Measurements from ENCODE around the gene GHSR.

Gene GHSR, protein sequence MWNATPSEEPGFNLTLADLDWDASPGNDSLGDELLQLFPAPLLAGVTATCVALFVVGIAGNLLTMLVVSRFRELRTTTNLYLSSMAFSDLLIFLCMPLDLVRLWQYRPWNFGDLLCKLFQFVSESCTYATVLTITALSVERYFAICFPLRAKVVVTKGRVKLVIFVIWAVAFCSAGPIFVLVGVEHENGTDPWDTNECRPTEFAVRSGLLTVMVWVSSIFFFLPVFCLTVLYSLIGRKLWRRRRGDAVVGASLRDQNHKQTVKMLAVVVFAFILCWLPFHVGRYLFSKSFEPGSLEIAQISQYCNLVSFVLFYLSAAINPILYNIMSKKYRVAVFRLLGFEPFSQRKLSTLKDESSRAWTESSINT

DNA sequence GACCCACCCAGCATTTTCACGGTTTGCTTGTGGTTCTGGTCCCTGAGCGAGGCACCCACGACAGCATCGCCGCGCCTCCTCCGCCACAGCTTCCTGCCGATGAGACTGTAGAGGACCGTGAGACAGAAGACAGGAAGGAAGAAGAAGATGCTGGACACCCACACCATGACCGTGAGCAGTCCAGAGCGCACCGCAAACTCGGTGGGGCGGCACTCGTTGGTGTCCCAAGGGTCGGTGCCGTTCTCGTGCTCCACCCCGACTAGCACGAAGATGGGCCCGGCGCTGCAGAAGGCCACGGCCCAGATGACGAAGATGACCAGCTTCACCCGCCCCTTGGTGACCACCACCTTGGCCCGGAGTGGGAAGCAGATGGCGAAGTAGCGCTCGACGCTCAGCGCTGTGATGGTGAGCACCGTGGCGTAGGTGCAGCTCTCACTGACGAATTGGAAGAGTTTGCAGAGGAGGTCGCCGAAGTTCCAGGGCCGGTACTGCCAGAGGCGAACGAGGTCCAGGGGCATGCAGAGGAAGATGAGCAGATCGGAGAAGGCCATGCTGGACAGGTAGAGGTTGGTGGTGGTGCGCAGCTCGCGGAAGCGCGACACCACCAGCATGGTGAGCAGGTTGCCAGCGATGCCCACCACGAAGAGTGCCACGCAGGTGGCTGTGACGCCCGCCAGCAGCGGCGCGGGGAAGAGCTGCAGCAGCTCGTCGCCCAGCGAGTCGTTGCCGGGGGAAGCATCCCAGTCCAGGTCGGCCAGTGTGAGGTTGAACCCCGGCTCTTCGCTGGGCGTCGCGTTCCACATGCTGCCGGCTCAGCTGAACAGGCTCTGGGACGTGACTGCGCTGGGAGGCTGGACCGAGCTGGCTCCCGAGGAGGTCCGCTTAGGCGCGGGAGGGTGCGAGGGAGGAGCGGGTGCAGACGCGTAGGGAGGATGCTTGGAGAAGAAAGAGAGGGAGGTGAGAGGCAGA lies at the start of gene GHSR:
TSS of gene GHSR (minus strand) at position 846 of the 969 bp plus-strand sequence. CDS start at position 803, 43 bp downstream.
- no peak for DNase-seq

DNA sequence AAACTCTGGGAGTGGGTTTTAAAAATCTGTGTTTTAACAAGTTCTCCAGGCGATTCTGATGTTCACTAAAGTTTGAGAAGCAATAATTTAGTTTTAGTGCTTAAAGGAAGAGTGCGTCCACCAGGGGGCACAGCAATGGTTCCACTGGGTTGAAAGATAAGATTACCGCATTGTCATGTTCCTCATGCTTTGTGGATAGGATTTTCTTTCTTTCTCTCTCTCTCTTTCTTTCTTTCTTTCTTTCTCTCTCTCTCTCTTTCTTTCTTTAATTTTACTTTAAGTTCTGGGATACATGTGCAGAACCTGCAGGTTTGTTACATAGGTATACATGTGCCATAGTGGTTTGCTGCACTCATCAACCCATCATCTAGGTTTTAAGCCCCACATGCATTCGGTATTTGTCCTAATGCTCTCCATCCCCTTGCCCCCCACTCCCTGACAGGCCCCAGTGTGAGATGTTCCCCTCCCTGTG lies 42.0 kb upstream of the GHSR start:
- peak; percentile 13 to 76 (median 43) for DNase-seq

DNA sequence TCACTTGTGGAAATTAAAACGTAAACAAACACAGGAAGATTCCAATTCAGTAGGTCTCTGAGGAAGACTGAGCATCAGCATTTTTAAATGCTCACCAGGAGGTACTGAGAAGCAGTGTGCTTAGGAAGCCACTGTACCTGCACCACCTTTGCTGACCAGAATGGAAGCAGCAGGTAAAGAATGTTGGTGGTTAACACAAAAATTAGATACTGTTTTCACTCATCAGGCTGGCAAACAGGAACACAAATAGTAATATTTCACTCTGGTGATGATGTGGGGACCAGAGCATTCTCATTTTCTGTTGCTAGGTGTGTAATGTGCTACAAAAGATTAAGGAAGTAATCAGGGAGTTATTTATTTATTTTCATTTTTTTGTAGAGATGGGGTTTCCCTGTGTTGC lies 29.9 kb upstream of the GHSR start:
- DNase-seq: peak in 2 of 3 experiments; percentile 14 to 33

DNA sequence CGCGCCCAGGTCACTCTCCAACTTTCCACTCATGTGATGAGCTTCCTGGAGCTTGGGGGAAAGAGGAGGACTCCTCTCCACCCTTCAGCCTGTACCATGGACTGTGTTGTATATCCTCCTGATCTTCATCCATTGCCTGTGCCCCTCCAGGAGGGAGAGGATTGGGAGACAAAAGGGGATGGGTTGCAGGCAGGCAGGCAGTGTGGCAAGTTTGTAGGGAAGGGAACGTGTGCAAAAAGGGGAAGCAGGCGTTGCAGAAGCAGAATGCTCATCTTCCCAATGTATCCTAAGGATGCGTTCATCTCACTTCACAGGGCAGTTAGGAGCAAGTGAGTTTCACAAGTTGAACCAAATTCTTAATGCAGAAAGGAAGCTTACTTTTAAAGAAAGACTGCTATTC lies 28.1 kb upstream of the GHSR start:
- no peak for DNase-seq

DNA sequence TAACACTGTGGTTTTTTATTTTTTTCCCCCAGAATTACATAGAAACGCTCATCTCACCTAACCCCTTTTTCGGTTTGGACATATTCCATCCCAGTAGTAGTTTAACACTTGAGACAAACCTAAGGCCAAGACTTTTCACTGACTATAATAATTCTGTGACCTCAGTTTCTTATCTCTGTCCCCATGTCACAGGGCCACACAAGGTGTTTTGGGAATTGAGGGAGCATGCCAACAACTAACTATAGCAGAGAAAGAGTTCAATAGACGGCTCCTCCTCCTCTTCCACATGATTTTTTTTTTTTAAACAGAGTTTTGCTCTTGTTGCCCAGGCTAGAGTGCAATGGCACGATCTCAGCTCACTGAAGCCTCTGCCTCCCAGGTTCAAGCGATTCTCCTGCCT lies 27.4 kb upstream of the GHSR start:
- no peak for DNase-seq

DNA sequence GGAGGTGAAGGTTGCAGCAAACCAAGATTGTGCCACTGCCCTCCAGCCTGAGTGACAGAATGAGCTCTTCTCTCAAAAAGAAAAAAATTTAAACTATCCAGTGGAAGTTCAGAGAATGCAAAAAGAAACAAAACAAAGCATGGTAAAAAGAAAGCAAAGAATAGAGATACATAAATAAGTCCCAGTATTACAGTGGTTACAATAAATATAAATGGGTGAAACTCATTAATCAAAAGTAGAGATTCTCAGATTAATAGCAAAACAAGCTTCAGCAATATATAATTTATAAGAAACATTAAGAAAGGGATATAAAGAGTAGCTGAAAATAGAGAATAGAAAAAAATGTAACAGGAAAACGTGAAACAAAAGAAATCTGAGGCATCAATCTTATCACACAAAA lies 23.6 kb upstream of the GHSR start:
- DNase-seq: no peak

DNA sequence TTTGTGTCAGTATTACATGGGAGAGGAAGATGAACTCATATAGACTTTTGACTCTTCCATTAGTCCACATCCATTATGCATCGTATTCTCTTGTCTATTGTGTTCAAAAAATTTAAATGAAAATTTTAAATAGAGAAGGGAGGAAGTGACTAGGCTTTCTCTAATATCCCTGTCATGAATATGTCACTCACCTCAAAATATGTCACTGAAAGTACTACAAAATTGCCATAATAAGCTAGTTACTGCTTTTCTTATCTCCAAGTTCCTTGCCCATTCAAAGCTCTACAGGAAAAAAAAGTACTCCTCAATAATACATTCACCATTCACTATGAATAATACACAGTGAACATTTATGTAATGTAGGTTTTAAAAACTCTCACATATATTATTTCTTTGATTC lies 22.3 kb upstream of the GHSR start:
- DNase-seq: no peak

DNA sequence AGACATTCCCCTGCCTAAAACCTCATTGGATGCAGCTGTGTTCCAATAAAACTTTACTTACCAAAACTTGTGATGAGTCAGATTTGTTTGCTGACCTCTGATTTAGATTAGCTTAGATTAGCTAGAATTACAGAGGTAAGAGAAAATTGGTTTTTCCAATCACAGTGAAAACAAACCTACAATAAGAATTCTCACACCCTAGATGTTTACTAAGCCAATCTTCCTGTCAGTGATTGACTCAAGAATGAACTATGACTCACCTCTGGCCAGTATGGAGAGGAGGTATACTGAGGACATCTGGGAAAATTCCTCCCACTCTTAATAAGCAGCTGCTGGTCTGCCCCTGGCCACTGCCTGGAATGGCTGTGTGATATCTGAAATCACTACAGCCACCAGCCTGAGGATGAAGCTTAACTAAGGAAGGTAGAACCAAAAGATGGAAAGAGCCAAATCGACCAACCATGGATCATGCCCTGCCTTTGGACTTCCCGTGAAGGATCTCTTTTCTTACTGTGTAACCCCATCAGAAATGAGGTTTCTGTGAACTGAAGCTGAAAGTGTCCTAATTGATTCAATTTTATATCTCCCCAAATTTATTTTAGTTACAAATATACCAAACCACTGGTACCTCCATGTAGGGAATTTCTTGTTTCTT lies 19.0 kb upstream of the GHSR start:
- DNase-seq: peak in 1 of 3 experiments; percentile 26

DNA sequence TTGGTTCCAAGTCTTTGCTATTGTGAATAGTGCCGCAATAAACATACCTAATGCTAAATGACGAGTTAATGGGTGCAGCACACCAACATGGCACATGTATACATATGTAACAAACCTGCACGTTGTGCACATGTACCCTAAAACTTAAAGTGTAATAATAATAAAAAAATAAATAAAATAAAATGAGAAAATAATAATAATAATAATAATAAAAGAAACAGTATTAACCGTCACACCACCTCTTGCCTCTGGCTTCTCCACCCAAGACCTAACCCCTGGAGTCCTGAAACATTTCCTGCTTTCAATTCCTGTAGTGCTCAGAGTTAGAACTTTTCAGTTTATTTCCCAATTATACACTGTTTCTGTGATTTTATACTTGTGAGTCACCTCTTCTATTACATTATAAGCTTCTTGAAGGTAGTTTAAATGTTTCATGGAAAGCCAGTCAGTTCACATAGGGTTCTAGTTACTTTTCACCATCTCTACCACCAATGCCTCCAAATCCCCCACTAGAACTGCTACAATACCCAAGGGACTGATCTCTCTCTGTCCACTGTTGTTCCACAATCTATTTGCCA lies 18.4 kb upstream of the GHSR start:
- no peak for DNase-seq

DNA sequence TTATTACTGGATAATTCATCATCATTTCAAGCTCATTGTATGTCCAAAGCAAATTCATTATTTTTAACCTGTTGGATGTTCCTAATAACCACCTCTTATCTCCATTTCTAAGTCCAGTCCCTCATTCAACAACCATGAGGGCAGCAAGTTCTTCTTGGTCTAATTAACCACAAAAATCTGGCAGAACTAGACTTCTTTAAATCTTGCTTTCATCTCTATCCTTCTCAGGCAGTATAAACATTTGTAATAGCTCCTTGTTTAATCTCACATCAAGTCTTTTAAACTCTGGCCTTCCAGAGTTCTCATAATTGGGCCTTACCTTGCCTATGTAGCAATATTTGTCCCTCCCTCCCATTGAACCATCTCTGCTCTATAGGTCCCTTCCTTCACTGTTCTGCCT lies 17.0 kb upstream of the GHSR start:
- no peak for DNase-seq

DNA sequence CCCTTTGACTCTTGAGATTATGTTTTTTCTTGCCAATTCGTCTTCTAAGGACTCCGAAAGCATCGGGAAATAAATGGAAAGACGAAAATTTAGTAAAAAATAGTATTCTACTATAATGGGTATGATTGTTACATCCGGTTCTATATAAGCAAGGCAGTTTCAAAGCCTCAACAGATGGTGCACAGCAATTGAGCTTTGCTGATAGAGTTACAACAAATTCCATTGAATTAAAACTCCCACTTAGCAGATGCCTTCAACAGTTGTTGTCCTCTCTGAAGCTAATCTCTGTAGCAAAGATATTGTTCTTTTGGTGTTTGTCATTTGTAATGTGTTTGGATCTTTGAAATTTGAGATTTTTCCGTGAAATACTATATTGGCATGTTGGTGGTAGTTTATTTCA lies 16.1 kb upstream of the GHSR start:
- no peak for DNase-seq

DNA sequence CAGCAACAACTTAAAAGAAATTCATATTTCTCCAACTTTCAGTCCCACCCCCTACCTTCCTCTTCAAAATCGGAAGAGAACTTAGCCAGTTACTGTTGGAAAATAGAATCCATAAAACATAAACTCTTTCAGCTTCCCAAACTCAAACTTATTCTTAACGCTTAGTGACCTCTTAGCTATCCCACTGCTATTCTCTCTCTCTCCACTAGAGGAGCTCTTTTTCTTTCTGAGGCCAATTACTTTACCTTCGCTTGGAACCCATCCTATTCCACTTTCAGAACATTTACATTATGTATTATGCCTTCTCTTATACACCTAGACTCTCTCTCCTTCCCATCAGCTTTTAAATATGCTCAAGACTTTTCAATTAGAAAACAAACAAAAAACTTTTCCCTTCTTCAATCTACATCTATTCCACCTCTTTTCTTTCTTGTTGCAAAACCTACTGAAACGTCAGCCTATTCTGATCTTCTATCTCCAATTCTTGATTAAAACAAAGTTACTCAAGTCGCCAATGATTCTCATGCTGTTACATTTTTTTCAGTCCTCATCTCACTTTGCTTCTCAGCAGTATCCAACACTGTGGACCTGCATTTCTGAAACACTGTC lies 13.4 kb upstream of the GHSR start:
- peak in 1 of 3 experiments; percentile 45 for DNase-seq

DNA sequence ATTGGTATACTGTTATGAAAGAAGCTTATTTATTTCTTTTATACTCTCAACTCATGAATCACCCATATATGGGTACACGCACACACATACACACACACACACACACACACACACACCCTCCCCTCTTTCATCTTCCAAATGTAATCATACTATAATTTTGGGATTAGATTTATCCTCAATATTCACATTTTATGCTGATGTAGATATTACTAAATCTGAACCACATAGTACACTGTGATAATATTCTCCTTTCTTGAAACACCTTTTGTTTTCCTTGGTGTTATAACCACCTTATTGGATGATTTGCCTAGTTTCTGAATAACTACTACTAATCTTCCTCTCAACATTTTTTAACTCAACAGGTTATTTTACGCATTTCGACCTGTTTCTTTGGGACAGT lies 8.1 kb upstream of the GHSR start:
- DNase-seq: no peak

DNA sequence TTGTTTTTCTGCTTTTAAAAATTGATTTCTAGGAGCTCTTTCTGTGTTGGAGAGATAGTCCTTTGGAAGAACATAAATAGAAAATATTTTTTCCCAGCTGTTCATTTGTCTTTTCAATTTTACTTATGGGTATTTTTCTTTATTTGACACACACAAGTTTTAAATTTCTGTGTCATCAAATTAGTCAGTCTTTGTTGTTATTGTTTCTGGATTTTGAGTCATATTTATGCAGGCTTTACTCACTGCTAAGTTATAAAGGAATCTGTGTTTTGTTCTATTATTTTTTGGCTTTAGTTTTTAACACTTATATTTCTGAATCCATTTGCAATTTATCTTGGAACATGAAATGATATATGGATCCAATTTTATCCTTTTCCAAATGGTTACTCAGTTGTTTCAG lies 5.9 kb upstream of the GHSR start:
- no peak for DNase-seq

DNA sequence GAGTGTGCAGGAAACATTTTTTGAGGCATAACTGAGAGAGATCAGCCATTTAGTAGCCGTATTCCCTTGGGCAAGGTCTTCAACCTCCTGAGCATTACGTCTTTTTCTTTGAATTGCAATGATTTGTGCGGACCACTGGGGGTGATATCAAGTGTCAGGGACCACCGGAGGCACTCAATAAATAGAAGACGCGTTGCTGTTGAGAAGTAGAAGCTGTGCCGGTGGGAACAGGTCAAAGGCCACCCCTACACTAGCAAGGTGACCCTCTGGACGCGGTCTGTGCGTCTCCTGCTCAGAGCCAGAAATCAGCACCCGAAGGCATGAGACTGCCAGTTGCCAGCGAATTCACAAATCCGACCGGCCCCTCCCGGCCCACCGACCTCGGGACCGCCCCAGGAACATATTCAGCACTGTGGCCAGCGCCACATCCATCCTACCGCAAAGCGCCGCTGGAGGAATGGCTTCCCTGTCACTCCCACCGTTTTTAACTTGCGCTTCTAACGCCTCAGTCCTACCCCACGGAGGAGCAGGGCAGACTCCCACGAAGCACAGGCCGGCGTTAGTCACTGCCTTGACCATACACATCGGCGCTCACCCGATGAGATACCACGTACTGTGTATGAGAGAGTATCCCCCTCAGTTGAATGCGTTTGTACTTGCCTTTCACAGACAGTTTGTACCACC lies 1.4 kb upstream of the GHSR start:
- DNase-seq: no peak

DNA sequence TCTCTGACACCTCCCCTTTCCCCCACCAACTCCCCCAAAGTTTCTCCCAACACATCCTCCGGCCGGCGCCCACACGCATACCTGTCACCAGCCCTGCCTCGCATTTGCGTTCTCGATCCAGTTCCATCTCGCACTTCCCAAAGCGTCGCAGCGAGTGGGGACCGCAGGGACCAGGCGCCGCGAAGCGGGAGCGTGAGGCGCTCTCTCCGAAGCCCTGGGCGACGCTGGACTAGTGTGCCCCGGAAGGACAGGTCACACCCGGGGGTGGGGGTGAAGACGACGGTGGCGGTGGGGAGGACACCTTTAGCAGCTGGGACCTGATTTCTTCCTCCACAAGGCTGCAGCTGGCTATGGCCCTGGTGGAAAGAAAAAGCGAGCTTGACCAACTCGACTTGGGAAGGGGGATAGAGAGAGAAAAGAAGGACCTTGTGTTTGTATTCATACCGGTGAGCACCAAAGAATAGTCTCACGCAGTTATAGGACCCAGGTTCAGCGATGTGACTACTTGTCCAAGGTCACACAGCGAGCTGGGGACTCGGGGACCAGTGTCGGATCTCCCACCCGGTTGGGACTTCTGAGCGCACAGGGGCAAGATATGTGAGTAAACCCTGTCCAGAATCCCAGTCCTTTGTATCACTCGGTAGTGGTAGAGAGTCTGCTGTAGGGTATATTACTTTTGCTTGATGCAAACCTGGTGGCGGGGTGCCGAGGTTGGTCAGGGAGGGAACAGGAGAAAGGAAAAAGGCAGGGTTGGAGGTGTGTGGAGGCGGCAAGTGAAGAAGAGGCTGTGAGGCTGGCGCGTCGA lies 607 bp upstream of the GHSR start:
- no peak for DNase-seq

DNA sequence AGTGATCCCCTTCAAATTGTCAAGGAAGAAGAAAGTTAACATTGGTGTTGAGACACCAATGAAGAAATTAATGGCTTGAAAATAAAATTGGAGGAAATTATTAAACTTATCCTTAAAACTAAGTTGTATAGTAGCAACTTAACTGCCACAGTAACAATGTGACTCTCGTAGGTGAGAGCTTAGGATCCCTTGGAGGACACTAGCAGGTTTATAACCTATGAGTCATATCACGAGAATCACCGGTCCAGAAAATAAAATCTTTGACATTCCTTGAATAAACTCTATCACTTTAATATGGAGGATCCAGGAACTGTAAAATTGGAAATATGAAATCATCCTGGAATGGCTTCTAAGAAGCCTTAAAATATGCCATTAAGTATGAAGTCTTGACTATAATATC lies 2.1 kb downstream of the GHSR start:
- DNase-seq: no peak

DNA sequence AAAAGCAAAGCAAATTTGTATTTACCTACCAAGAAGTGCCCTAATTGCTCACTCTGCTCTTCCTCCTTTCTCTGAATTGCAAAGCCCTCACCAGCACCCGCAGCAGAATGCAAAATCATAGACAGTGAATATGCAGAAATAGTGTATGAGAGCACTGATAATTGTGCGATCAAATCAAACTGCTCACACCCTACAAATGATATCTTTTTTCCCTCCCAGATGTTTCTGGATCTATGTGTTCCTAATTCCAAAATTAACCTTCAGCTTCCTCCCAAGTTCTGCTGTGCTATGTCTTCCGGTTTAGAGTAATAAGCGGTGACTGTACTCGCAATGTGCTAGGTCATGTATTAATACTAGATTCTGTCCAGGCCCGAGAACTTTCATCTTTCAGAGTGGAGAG lies 3.4 kb downstream of the GHSR start:
- DNase-seq: no peak

DNA sequence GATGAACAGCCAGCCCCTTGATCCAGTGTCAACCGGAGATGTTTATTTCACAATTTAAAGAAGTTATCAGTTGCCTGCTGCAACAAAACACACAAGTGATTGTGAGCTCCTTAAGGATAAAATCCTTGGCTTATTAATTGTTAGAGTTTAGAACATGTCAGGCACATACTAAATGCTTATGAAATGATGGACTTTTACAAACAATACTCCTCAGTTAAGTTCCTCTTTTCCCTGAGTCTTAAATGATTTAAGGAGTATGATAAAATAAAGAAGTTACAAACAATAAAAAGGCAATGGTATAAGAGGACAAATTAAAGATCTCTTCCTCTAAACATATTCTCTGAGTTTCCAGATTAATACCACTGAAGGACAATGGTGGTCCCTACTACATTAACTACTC lies 5.7 kb downstream of the GHSR start:
- no peak for DNase-seq

DNA sequence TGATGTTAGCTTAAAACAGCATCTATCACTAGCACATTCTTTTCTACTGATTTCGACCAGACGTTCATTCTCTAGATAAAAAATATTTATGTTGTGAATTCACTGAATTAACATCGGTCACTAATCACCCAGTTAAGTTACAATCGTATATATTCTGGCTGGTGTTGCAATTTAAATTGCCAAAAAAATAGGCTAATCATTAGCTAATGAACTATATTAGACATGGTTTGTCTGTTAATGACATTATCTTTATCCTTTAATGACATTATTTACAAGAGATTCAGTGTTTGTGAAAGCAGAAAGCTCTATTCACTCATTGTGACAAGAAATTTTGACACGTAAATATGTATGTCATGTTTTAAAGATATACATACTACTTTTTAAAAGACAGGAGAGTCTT lies 6.7 kb downstream of the GHSR start:
- no peak for DNase-seq

DNA sequence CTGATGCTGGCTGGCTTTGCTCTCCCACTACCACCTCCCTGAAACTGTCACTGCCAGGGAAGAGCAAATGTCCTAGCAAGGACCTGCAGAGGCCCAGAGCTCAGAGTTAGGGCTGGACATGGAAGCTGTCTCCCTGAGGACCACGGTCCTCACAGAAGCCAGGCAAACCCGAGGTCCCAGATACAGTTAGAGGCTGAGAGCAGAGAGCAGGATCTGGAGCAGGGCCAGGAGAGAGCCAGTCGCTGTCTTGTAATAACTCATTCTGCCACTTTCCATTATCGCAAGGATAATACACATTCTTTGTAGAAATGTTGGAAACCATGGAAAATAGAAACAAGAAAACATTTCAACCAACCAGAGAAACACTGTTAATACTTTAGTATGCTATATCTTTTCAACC lies 10.1 kb downstream of the GHSR start:
- DNase-seq: no peak
